ENCODE data around the gene ARL5B. TPM values are rescaled to one million over a fixed set of nuclear protein-coding genes. Genes with fewer than 3 reads are reported as not detected.

Gene ARL5B
- total and polyA plus RNA-seq, 4 donors = 3.7 to 49.2 (median 8.2) TPM

DNA sequence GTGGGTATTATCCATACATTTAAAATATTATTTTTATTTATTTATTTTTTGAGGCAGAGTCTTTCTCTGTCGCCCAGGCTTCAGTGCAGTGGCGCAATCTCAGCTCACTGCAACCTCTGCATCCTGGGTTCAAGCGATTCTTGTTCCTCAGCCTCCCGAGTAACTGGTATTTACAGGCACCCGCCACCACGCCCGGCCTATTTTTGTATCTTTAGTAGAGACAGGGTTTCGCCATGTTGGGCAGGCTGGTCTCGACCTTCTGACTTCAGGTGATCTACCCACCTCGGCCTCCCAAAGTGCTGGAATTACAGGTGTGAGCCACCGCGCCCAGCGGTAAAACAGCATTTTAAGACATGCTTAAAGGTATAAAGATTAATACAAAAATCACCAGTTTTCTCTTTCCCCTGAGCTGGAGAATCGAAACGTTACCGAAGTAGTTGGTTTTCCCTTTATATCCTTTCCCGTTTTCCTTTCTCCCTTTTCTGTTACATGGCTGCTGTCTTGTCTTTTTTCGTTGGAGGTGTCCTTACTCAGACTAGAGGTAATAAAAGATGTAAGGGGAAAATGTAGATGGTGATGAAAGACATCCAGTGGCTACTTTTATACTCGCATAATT is 1.7 kb downstream of the ARL5B start:
- H3K36me3 ChIP-seq (ENCODE audit: control insufficient read depth in 4 of 4, insufficient read depth in 4 of 4, low read length in 4 of 4) = peaks cover 0 to 5% (median under 1%) of the 10 kb centered on the region in 4 donors
- 87 to 88% methylated on average over 19 of the region's 19 CpGs for WGBS, 2 donors
- H3K4me1 ChIP-seq (ENCODE audit: control insufficient read depth in 5 of 5, insufficient read depth in 5 of 5, low read length in 5 of 5) = peaks cover 3 to 25% (median 14%) of the 10 kb centered on the region in 5 donors
- H3K27ac ChIP-seq (ENCODE audit: low read depth in 1 of 2, low read length in 1 of 2) = no peak overlapping the region
- no peaks in the 10 kb centered on the region for H3K27me3 ChIP-seq (ENCODE audit: control insufficient read depth in 3 of 3, insufficient read depth in 3 of 3, low read length in 2 of 3)
- no peak for DNase-seq
- no peaks in the 10 kb centered on the region for H3K9me3 ChIP-seq (ENCODE audit: control insufficient read depth in 4 of 4, insufficient read depth in 3 of 4, low read length in 3 of 4)
- H3K4me3 ChIP-seq = no peak overlapping the region
- TF ChIP-seq, protein P1, sequence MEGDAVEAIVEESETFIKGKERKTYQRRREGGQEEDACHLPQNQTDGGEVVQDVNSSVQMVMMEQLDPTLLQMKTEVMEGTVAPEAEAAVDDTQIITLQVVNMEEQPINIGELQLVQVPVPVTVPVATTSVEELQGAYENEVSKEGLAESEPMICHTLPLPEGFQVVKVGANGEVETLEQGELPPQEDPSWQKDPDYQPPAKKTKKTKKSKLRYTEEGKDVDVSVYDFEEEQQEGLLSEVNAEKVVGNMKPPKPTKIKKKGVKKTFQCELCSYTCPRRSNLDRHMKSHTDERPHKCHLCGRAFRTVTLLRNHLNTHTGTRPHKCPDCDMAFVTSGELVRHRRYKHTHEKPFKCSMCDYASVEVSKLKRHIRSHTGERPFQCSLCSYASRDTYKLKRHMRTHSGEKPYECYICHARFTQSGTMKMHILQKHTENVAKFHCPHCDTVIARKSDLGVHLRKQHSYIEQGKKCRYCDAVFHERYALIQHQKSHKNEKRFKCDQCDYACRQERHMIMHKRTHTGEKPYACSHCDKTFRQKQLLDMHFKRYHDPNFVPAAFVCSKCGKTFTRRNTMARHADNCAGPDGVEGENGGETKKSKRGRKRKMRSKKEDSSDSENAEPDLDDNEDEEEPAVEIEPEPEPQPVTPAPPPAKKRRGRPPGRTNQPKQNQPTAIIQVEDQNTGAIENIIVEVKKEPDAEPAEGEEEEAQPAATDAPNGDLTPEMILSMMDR (IDR thresholded peaks at IDR 0.05; ENCODE audit: control extremely low read depth, extremely low read depth) = no peak
- H3K9ac ChIP-seq (ENCODE audit: insufficient read depth in 1 of 2, low read length in 2 of 2) = peak overlapping the region in 1 of 2 donors; percentile 89
- no peak for ATAC-seq (ENCODE audit: insufficient read depth, low FRiP score)

DNA sequence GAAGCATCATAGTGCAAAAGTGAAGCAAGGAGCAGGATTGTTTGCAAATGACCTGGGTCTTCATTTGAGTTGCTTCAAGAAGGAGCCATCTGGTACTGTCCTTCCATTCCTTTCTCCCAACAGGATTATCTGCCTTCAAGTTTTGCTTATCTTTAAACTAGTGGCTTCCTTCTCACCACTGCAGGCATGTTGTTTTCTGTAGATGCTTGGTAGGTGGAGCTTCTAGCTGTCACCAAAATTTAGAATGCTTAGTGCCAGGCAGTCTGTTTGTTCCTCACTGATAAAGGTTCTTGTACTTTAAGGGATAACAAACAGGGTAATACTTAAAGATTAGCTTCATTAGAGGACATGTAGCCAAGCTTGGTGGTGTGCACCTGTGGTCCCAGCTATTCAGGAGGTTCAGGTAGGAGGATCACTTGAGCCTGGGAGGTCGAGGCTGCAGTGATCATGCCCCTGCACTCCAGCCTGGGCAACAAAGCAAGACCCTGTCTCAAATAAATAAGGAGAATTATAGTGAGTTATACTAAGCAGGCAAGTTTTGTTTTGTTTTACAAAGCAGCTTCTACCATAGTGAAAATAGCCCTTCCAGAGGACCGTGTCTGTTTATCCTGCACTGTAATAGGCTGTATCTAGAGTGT is 5.7 kb downstream of the ARL5B start:
- DNase-seq = no peak
- peaks cover 3 to 20% (median 3%) of the 10 kb centered on the region in 5 donors for H3K4me1 ChIP-seq (ENCODE audit: control insufficient read depth in 5 of 5, insufficient read depth in 5 of 5, low read length in 5 of 5)
- WGBS, 2 donors = 84 to 92% methylated on average over 2 of the region's 2 CpGs

DNA sequence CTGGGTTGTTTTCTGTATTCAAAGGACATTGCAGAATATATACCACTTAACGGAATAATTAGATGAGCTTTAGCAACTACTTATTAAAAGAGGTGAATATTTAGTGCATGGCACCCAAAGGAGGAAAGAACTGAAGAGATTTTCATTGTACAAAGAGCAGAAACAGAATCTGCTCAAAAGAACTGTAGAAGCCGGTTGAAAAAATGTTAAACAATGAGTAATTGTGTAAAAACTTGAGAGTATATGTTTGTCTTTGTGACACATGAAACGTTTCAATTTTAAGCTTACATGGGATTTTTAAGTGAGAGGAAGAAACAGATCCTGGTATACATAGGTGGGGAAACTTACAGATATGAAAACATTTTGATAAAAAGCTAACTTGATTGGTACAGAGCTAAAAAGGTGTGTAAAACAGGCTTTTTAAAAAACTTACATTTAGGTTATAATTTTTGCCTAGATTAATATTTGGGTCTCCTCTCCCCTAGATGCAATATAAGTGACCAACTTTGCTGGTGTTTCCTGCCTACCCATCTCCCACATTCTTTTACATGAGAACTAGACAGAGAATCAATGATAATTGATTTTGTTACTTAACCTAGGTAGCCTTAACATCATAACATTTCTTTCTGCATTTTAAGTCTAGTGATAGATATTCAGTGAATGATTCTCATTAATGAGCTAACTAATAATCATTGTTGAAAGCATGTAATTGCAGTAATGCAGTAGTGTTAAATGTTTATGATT is 6.8 kb downstream of the ARL5B start:
- ATAC-seq (ENCODE audit: insufficient read depth, low FRiP score) = no peak

More for the DNA sequence above, 5.7 kb downstream of the ARL5B start:
- no peak overlapping the region for H3K27ac ChIP-seq (ENCODE audit: low read depth in 1 of 2, low read length in 1 of 2)
- no peak overlapping the region for H3K4me3 ChIP-seq
- H3K9ac ChIP-seq (ENCODE audit: insufficient read depth in 1 of 2, low read length in 2 of 2) = no peak overlapping the region
- peaks cover 1 to 13% (median 7%) of the 10 kb centered on the region in 4 donors for H3K36me3 ChIP-seq (ENCODE audit: control insufficient read depth in 4 of 4, insufficient read depth in 4 of 4, low read length in 4 of 4)
- TF ChIP-seq, protein P1 (IDR thresholded peaks at IDR 0.05; ENCODE audit: control extremely low read depth, extremely low read depth) = no peak
- H3K27me3 ChIP-seq (ENCODE audit: control insufficient read depth in 3 of 3, insufficient read depth in 3 of 3, low read length in 2 of 3) = no peaks in the 10 kb centered on the region
- ATAC-seq (ENCODE audit: insufficient read depth, low FRiP score) = no peak
- no peaks in the 10 kb centered on the region for H3K9me3 ChIP-seq (ENCODE audit: control insufficient read depth in 4 of 4, insufficient read depth in 3 of 4, low read length in 3 of 4)

More for the DNA sequence above, 6.8 kb downstream of the ARL5B start:
- Histone ChIP-seq H3K27ac (ENCODE audit: low read depth in 1 of 2, low read length in 1 of 2) (no peak overlapping the region), H3K36me3 (ENCODE audit: control insufficient read depth in 4 of 4, insufficient read depth in 4 of 4, low read length in 4 of 4) (peaks cover 3 to 20% (median 12%) of the 10 kb centered on the region in 4 donors), H3K4me1 (ENCODE audit: control insufficient read depth in 5 of 5, insufficient read depth in 5 of 5, low read length in 5 of 5) (peaks cover 0 to 18% (median 2%) of the 10 kb centered on the region in 5 donors), H3K4me3 (no peak overlapping the region), H3K9ac (ENCODE audit: insufficient read depth in 1 of 2, low read length in 2 of 2) (no peak overlapping the region), H3K27me3 (ENCODE audit: control insufficient read depth in 3 of 3, insufficient read depth in 3 of 3, low read length in 2 of 3) (no peaks in the 10 kb centered on the region), H3K9me3 (ENCODE audit: control insufficient read depth in 4 of 4, insufficient read depth in 3 of 4, low read length in 3 of 4) (no peaks in the 10 kb centered on the region)
- WGBS, 2 donors = 65 to 81% methylated on average over 3 of the region's 3 CpGs
- TF ChIP-seq, protein P1 (IDR thresholded peaks at IDR 0.05; ENCODE audit: control extremely low read depth, extremely low read depth) = no peak
- DNase-seq = no peak

Measured in lung (tissue), 12 donors.